Retinal pigment epithelial cell (primary cell): Measurements from ENCODE around the gene TNIP2.
"Not testable (repeated sequence)": the region's sequence is repeated elsewhere in the genome, so short reads cannot be mapped to it uniquely, and the experiment has no call there.

ENCODE experiments used
- DNase-seq: peaks from one replicate; pipeline ENCODE4 v3.0.0-alpha.2; 2010; ENCODE audit warnings: low read depth
- H3K4me3 ChIP-seq: 2 replicates; pipeline ENCODE4 v1.5.1; 2011; ENCODE audit warnings: mild to moderate bottlenecking, low read length, control low read depth, moderate library complexity
- TF ChIP-seq, protein P1 (sequence below): conservative IDR thresholded peaks from 2 replicates; pipeline ENCODE4 v1.5.1; 2011; ENCODE audit warnings: low read depth, low read length, control low read depth, inconsistent platforms

The TNIP2 gene

DNA sequence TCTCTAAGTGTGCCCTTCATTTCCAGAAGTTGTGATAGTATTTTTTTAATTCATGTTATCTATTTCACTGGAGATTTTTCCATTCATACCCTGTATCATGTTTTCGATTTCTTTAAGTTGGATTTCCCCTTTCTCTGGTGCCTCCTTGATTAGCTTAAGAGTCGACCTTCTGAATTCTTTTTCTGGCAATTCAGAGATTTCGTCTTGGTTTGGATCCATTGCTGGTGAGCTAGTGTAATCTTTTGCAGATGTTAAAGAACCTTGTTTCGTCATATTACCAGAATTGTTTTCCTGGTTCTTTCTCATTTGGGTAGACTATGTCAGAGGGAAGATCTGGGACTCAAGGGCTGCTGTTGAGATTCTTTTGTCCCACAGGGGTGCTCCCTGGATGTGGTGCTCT is 27.7 kb upstream of the TNIP2 start:
- no peak overlapping the region for H3K4me3 ChIP-seq
- TF ChIP-seq, protein P1, sequence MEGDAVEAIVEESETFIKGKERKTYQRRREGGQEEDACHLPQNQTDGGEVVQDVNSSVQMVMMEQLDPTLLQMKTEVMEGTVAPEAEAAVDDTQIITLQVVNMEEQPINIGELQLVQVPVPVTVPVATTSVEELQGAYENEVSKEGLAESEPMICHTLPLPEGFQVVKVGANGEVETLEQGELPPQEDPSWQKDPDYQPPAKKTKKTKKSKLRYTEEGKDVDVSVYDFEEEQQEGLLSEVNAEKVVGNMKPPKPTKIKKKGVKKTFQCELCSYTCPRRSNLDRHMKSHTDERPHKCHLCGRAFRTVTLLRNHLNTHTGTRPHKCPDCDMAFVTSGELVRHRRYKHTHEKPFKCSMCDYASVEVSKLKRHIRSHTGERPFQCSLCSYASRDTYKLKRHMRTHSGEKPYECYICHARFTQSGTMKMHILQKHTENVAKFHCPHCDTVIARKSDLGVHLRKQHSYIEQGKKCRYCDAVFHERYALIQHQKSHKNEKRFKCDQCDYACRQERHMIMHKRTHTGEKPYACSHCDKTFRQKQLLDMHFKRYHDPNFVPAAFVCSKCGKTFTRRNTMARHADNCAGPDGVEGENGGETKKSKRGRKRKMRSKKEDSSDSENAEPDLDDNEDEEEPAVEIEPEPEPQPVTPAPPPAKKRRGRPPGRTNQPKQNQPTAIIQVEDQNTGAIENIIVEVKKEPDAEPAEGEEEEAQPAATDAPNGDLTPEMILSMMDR = no peak
- DNase-seq = no peak

DNA sequence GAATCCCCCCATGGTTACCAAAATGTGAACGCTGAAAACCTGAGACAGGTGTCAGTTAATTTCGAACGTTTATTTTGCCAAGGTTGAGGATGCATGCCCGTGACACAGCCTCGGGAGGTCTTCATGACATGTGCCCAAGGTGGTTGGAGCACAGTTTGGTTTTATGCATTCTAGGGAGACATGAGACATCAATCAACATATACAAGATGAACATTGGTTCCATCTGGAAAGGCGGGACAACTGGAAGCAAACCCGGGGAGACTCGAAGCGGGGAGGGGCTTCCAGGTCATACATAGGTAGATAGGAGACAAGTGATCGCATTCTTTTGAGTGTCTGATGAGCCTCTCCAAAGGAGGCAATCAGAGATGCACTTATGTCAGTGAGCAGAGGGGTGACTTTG is 25.8 kb upstream of the TNIP2 start:
- DNase-seq = no peak
- TF ChIP-seq, protein P1 = no peak
- H3K4me3 ChIP-seq = no peak overlapping the region

DNA sequence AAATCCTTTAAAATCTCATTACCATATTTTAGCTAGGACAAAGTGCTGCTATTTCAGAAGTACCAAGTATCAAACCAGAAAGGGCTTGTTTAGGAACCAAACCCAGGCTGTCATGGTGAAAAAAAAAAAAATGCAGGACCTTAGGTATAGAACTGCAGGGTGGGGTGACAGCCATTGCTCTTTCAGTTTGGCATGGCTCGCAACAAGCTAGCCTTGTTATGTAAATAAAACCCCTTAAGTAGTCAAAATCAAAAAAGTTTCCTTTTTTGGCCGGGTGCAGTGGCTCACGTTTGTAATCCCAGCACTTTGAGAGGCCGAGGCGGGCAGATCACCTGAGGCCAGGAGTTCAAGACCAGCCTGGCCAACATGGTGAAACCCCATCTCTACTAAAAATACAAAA is 24.5 kb upstream of the TNIP2 start:
- not testable (repeated sequence) for DNase-seq, H3K4me3 ChIP-seq

DNA sequence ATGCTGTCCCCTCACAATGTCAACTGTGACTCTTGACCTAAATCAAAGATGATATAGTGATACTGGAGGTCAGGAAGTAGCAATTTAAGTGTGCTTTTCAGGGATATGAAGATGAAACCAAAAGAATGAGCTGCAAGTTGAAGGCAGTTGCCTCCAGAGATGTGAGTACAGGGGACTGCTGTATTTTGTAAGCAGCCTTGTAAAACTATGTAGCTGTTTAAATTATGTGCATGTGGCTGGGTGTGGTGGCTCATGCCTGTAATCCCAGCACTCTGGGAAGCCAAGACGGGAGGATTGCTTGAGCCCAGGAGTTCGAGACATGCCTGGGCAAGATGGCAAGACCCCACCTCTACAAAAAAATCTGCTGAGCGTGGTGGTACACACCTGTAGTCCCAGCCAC is 15.1 kb upstream of the TNIP2 start:
- no peak for DNase-seq
- TF ChIP-seq, protein P1 = no peak
- H3K4me3 ChIP-seq = no peak overlapping the region

DNA sequence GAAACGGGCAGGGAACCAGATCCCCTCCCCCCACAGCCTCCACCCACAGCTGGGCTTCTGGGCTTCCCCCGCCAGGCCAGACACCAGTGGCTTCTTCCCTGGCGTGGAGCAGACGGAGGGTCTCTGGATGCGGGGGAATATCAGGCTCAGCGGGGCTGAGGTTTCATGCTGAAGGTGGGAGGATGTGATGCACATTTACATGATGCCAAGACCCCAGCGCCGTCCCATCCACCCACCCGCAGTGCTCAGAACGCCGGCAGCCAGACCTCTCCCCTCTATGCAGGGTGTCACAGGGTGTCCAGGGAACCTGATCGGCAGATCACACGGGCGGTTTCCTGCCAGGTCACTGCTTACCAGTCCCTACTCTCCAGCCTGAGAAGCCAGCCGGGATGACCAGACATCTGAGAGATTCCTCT is 12.8 kb upstream of the TNIP2 start:
- TF ChIP-seq, protein P1 = no peak
- no peak overlapping the region for H3K4me3 ChIP-seq
- no peak for DNase-seq

DNA sequence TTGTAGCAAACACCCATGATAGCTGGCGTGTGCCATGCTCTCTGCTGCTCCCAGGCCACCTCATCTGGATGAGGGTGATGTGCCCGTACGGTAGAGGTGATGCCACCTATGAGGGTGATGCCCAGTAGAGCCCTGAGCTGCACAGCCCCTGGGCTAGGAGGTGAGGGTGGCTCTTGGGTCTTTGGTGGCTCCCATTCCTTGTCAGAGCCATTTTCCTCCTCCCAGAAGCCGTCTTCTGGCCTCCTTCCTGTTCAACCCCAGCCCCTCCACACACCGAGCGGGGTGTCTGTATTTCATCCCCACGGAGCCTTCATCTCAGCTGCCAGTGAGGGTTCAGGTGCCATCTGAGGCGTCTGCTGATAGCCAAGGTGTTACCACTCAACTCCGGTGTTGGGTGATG is 12.0 kb upstream of the TNIP2 start:
- TF ChIP-seq, protein P1 = no peak
- H3K4me3 ChIP-seq = no peak overlapping the region
- DNase-seq = no peak

DNA sequence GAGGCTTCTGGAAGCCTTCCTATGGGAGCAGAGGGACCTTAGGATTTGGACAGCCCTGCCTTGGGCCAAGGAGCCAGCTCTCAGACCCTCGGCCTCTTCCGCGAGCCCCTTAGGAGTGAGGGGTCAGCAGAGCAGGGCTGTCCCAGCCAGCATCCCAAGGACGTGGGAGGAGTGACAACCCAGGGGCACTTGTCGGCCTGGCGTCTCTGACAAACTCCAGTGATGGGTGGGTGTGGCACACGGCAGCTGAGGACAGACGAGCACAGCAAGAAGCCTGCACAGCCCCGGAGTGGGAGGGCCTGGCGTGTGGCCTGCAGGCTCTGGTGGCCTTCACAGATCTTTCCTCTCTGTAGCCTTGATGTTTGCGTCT is 11.6 kb upstream of the TNIP2 start:
- H3K4me3 ChIP-seq = no peak overlapping the region
- DNase-seq = no peak
- TF ChIP-seq, protein P1 = no peak
